Ishikawa (cell line): ENCODE results near the gene POLR2M.

Experiments
- CEBPB ChIP-seq: IDR thresholded peaks from 2 replicates; pipeline ENCODE4 v1.6.1; 2012
- CREB1 ChIP-seq: IDR thresholded peaks from 2 replicates; pipeline ENCODE4 v1.6.1; 2012; ENCODE audit warnings: low read depth
- EGR1 ChIP-seq: IDR thresholded peaks from 2 replicates; pipeline ENCODE4 v1.6.1; 2012
- EP300 ChIP-seq: IDR thresholded peaks from 2 replicates; pipeline ENCODE4 v1.6.1; 2012; ENCODE audit warnings: borderline replicate concordance
- FOXM1 ChIP-seq: IDR thresholded peaks from 2 replicates; pipeline ENCODE4 v1.6.1; 2012; ENCODE audit warnings: low read depth, borderline replicate concordance
- MAX ChIP-seq: IDR thresholded peaks from 2 replicates; pipeline ENCODE4 v1.6.1; 2012
- NFIC ChIP-seq: IDR thresholded peaks from 2 replicates; pipeline ENCODE4 v1.6.1; 2012
- RAD21 ChIP-seq: IDR thresholded peaks from 2 replicates; pipeline ENCODE4 v1.6.1; 2012; ENCODE audit warnings: low read depth
- REST ChIP-seq: IDR thresholded peaks from 2 replicates; pipeline ENCODE4 v1.6.1; 2012; ENCODE audit warnings: low read depth, mild to moderate bottlenecking
- TAF1 ChIP-seq: IDR thresholded peaks from 2 replicates; pipeline ENCODE4 v1.6.1; 2012; ENCODE audit warnings: low read depth, mild to moderate bottlenecking
- TCF12 ChIP-seq: IDR thresholded peaks from 2 replicates; pipeline ENCODE4 v1.6.1; 2012; ENCODE audit warnings: low read depth
- TEAD4 ChIP-seq: IDR thresholded peaks from 2 replicates; pipeline ENCODE4 v1.6.1; 2012
- USF1 ChIP-seq: IDR thresholded peaks from 2 replicates; pipeline ENCODE4 v1.6.1; 2012
- YY1 ChIP-seq: IDR thresholded peaks from 2 replicates; pipeline ENCODE4 v1.6.1; 2012; ENCODE audit warnings: low read depth
- ZBTB7A ChIP-seq: IDR thresholded peaks from 2 replicates; pipeline ENCODE4 v1.6.1; 2012; ENCODE audit warnings: low read depth

POLR2M gene

GRCh38 chr15:57665194-57665593 is 41.3 kb upstream of the POLR2M start:
- no peak for TF ChIP-seq CEBPB
- TF ChIP-seq USF1 = no peak
- TF ChIP-seq REST = no peak
- no peak for TF ChIP-seq MAX
- no peak for TF ChIP-seq CREB1
- no peak for TF ChIP-seq YY1
- TF ChIP-seq TAF1 = no peak
- no peak for TF ChIP-seq EGR1
- no peak for TF ChIP-seq ZBTB7A
- TF ChIP-seq RAD21 = no peak
- TF ChIP-seq TCF12 = no peak
- TF ChIP-seq TEAD4 = no peak

GRCh38 chr15:57665939-57666338 is 40.6 kb upstream of the POLR2M start:
- TF ChIP-seq CEBPB = no peak
- no peak for TF ChIP-seq EGR1
- no peak for TF ChIP-seq MAX
- TF ChIP-seq ZBTB7A = no peak
- TF ChIP-seq NFIC = no peak
- TF ChIP-seq TEAD4 = no peak
- TF ChIP-seq TCF12 = no peak
- TF ChIP-seq FOXM1 = no peak
- TF ChIP-seq YY1 = no peak
- no peak for TF ChIP-seq EP300
- no peak for TF ChIP-seq RAD21
- TF ChIP-seq TAF1 = no peak
- no peak for TF ChIP-seq CREB1
- TF ChIP-seq USF1 = no peak
- TF ChIP-seq REST = no peak

- TF ChIP-seq USF1 = no peak
- peak; percentile 48 for TF ChIP-seq RAD21
- TF ChIP-seq EP300 = no peak
Observed at GRCh38 chr15:57667171-57667849, 39.2 kb upstream of the POLR2M start.

- TF ChIP-seq EP300 (no peak), FOXM1 (no peak), EGR1 (no peak), NFIC (no peak), TCF12 (no peak), CREB1 (no peak)
Observed at GRCh38 chr15:57668016-57668415, 38.5 kb upstream of the POLR2M start.

- TF ChIP-seq FOXM1 (no peak), ZBTB7A (no peak), USF1 (no peak), EGR1 (no peak), CREB1 (no peak), REST (no peak), MAX (no peak)
Observed at GRCh38 chr15:57671636-57672035, 34.9 kb upstream of the POLR2M start.
